ENCODE results near the gene LYL1. TPM values are rescaled to one million over a fixed set of nuclear protein-coding genes. Genes with fewer than 3 reads are reported as not detected.
A peak's percentile ranks its signal among the peaks of the same experiment; 100 is the strongest.

The LYL1 gene
- total and polyA plus RNA-seq, 9 of the 15 experiments (the other 6 are each of a cell fraction or from before 2014, with no cell fraction given), result 1.3 to 266 (median 34.0) TPM

DNA sequence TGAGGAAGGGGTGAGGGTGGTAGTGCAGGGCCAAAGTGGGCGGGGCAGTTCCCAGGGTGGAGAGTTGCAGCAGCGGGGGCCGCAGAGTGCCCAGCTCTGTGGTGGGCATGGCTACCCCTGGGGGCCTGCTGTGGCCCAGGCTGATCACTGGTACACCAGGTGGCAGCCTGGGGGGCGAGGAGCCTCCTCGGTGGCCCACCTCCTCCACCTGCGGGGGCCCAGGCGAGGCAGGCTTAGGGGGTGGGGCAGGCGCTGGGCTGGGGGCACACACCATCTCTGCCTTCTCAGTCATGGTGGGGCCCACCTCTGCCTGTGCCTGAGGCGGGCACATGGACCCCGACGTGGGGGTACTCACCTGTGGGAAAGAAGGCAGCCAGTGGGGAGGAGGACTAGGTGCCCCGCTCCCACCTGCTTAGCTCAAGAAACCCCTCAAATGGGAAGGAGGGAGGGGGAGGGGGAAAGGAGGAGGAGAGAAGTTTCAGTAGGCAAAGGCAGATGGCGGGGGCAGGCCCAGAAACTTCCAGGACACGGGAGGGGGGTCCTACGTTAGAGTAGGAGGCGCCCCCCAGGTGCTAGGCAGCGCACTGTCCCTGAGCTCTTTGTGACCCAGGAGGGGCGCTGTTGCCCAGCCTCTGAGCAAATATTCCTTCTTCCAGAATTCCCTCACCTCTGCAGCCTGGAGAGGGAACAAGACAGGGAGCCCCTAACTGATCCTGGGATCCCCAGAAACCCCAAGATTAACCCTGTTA, 1.6 kb downstream of the LYL1 start (continued):
- TF ChIP-seq, protein P1, sequence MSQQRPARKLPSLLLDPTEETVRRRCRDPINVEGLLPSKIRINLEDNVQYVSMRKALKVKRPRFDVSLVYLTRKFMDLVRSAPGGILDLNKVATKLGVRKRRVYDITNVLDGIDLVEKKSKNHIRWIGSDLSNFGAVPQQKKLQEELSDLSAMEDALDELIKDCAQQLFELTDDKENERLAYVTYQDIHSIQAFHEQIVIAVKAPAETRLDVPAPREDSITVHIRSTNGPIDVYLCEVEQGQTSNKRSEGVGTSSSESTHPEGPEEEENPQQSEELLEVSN (IDR thresholded peaks at IDR 0.05; ENCODE audit: borderline replicate concordance in 1 of 2, extremely low read depth in 1 of 2, insufficient read depth in 1 of 2, insufficient read length in 1 of 2, low read depth in 1 of 2, low read length in 1 of 2, poor library complexity in 1 of 2, severe bottlenecking in 1 of 2), result peak in 1 of 2 experiments; percentile 32
- peak; percentile 49 for TF ChIP-seq CREM (IDR thresholded peaks at IDR 0.05; ENCODE audit: low read depth)
- 0 out of 2 replicates have a peak, but pooled peaks have one; percentile 20 for TF ChIP-seq MYNN (IDR thresholded peaks at IDR 0.05)
- TF ChIP-seq MYNN (CRISPR knock-in tag; IDR thresholded peaks at IDR 0.05), result no peak
- TF ChIP-seq, protein P2, sequence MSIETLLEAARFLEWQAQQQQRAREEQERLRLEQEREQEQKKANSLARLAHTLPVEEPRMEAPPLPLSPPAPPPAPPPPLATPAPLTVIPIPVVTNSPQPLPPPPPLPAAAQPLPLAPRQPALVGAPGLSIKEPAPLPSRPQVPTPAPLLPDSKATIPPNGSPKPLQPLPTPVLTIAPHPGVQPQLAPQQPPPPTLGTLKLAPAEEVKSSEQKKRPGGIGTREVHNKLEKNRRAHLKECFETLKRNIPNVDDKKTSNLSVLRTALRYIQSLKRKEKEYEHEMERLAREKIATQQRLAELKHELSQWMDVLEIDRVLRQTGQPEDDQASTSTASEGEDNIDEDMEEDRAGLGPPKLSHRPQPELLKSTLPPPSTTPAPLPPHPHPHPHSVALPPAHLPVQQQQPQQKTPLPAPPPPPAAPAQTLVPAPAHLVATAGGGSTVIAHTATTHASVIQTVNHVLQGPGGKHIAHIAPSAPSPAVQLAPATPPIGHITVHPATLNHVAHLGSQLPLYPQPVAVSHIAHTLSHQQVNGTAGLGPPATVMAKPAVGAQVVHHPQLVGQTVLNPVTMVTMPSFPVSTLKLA (conservative IDR thresholded peaks at IDR 0.05), result 0 out of 4 replicates have a peak, but pooled peaks of 1 of the 2 experiments have one; percentile 23
- TF ChIP-seq TCF7L2 (IDR thresholded peaks at IDR 0.05; ENCODE audit: low read depth, low read length), result no peak
- no peak for TF ChIP-seq MYBL2 (IDR thresholded peaks at IDR 0.05; ENCODE audit: low read depth)
- no peak for TF ChIP-seq MYBL2 (CRISPR knock-in tag; IDR thresholded peaks at IDR 0.05; ENCODE audit: borderline replicate concordance)
- no peak for TF ChIP-seq BRD4 (IDR thresholded peaks at IDR 0.05)
- TF ChIP-seq, protein P3, sequence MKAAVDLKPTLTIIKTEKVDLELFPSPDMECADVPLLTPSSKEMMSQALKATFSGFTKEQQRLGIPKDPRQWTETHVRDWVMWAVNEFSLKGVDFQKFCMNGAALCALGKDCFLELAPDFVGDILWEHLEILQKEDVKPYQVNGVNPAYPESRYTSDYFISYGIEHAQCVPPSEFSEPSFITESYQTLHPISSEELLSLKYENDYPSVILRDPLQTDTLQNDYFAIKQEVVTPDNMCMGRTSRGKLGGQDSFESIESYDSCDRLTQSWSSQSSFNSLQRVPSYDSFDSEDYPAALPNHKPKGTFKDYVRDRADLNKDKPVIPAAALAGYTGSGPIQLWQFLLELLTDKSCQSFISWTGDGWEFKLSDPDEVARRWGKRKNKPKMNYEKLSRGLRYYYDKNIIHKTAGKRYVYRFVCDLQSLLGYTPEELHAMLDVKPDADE (conservative IDR thresholded peaks at IDR 0.05; ENCODE audit: control insufficient read depth, low read depth, low read length), result 0 out of 2 replicates have a peak, but pooled peaks have one; percentile 16
- TF ChIP-seq, protein P4, sequence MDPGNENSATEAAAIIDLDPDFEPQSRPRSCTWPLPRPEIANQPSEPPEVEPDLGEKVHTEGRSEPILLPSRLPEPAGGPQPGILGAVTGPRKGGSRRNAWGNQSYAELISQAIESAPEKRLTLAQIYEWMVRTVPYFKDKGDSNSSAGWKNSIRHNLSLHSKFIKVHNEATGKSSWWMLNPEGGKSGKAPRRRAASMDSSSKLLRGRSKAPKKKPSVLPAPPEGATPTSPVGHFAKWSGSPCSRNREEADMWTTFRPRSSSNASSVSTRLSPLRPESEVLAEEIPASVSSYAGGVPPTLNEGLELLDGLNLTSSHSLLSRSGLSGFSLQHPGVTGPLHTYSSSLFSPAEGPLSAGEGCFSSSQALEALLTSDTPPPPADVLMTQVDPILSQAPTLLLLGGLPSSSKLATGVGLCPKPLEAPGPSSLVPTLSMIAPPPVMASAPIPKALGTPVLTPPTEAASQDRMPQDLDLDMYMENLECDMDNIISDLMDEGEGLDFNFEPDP (CRISPR knock-in tag; IDR thresholded peaks at IDR 0.05), result no peak
- no peak for TF ChIP-seq GATA2 (CRISPR knock-in tag; IDR thresholded peaks at IDR 0.05)
- peak; percentile 31; the same call in 1 of the 2 replicates for TF ChIP-seq POLR2A (conservative IDR thresholded peaks at IDR 0.05)
- no peak for TF ChIP-seq HNRNPUL1 (IDR thresholded peaks at IDR 0.05; ENCODE audit: low read length)
- no peak for TF ChIP-seq ZNF408 (CRISPR knock-in tag; IDR thresholded peaks at IDR 0.05; ENCODE audit: low read depth)
- TF ChIP-seq, protein P5, sequence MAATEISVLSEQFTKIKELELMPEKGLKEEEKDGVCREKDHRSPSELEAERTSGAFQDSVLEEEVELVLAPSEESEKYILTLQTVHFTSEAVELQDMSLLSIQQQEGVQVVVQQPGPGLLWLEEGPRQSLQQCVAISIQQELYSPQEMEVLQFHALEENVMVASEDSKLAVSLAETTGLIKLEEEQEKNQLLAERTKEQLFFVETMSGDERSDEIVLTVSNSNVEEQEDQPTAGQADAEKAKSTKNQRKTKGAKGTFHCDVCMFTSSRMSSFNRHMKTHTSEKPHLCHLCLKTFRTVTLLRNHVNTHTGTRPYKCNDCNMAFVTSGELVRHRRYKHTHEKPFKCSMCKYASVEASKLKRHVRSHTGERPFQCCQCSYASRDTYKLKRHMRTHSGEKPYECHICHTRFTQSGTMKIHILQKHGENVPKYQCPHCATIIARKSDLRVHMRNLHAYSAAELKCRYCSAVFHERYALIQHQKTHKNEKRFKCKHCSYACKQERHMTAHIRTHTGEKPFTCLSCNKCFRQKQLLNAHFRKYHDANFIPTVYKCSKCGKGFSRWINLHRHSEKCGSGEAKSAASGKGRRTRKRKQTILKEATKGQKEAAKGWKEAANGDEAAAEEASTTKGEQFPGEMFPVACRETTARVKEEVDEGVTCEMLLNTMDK (IDR thresholded peaks at IDR 0.05; ENCODE audit: borderline replicate concordance, insufficient read depth, low read depth, low read length, poor library complexity, severe bottlenecking), result peak; percentile 84
- peak; percentile 70; the same call in 1 of the 2 replicates for TF ChIP-seq NFIC (IDR thresholded peaks at IDR 0.05)
- TF ChIP-seq CC2D1A (IDR thresholded peaks at IDR 0.05), result no peak
- TF ChIP-seq POLR2G (IDR thresholded peaks at IDR 0.05; ENCODE audit: low read depth, low read length), result peak; percentile 72; the same call in 1 of the 2 replicates
- no peak for TF ChIP-seq GABPA (tag; conservative IDR thresholded peaks at IDR 0.05; ENCODE audit: low read depth)

Measured in K562 (cell line).